Measurements from ENCODE around the gene ROBO2. TPM values are rescaled to one million over a fixed set of nuclear protein-coding genes. Genes with fewer than 3 reads are reported as not detected.

Gene ROBO2
- polyA plus RNA-seq, 1 donor from 2014 or later = 55.5 TPM

DNA sequence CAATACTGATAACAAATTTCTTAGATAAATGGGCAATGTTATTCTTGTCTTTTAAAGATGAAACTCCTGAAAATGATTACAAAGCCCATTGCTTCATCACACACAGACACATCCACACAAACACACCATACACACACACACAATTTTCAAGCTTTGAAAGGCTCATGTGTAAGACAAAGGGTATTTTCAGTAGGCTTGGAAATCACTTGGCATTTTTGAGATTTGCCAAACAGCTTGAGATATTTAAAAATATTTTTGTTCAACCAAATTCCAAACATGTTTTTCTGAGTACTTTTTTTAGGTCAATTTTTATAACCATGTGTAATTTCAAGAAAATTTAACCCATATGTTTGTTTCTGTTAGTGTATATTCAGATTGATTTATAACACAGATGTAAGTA, 283.7 kb downstream of the ROBO2 start:
- no peak overlapping the region for H2AFZ ChIP-seq (ENCODE audit: low read depth, low read length)
- H3K9me2 ChIP-seq (ENCODE audit: insufficient read depth, low read length) = no peaks in the 10 kb centered on the region
- no peak overlapping the region for H3K4me2 ChIP-seq (ENCODE audit: low read length)
- no peaks in the 10 kb centered on the region for H3K9me3 ChIP-seq (ENCODE audit: low read length)
- no peak overlapping the region for H3K27ac ChIP-seq (ENCODE audit: low read length)
- H3F3A ChIP-seq (ENCODE audit: insufficient read depth, low read length, poor library complexity, severe bottlenecking) = no peaks in the 10 kb centered on the region
- H3K4me3 ChIP-seq (ENCODE audit: low read length) = no peak overlapping the region
- H4K20me1 ChIP-seq (ENCODE audit: insufficient read depth) = no peaks in the 10 kb centered on the region
- TF ChIP-seq EZH2 (IDR thresholded peaks at IDR 0.05; ENCODE audit: borderline replicate concordance, insufficient read depth, low read length, poor library complexity, severe bottlenecking) (no peak), TAF1 (IDR thresholded peaks at IDR 0.05; ENCODE audit: low read depth) (no peak)
- no peaks in the 10 kb centered on the region for H3K27me3 ChIP-seq (ENCODE audit: insufficient read depth, low read depth, low read length)
- H3K79me2 ChIP-seq (replicated peaks; ENCODE audit: insufficient read depth, low read length) = no peaks in the 10 kb centered on the region
- H3K36me3 ChIP-seq (ENCODE audit: insufficient read depth, low read length) = no peaks in the 10 kb centered on the region
- no peak overlapping the region for H3K9ac ChIP-seq (ENCODE audit: low read length)

DNA sequence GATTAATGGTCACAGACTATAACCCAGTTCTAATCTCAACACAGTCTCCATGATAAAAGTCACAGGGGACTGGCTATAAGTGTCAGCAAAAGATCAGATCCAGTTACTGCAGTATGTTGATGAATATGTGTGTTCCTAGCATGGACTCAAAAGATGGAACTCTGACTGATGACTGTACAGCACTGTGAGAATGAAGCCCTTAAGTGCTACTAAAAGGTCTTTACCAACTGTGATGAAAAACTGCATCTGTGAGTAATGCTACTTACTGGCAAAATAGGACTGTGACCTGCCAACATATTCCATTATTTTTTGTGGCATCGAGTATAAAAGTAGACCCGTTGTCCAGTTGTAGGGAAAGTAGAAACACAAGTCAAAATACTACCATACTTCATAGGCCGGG, 284.2 kb downstream of the ROBO2 start:
- Histone ChIP-seq H3K4me2 (ENCODE audit: low read length) (no peak overlapping the region), H4K20me1 (ENCODE audit: insufficient read depth) (no peaks in the 10 kb centered on the region)

More for the DNA sequence above, 284.2 kb downstream of the ROBO2 start:
- H3F3A ChIP-seq (ENCODE audit: insufficient read depth, low read length, poor library complexity, severe bottlenecking) = no peaks in the 10 kb centered on the region
- no peak overlapping the region for H2AFZ ChIP-seq (ENCODE audit: low read depth, low read length)
- H3K9me3 ChIP-seq (ENCODE audit: low read length) = no peaks in the 10 kb centered on the region
- H3K27ac ChIP-seq (ENCODE audit: low read length) = no peak overlapping the region
- TF ChIP-seq EP300 (conservative IDR thresholded peaks at IDR 0.05; ENCODE audit: poor library complexity, severe bottlenecking) (no peak), POLR2AphosphoS5 (IDR thresholded peaks at IDR 0.05) (no peak), EZH2 (IDR thresholded peaks at IDR 0.05; ENCODE audit: borderline replicate concordance, insufficient read depth, low read length, poor library complexity, severe bottlenecking) (no peak), RAD21 (conservative IDR thresholded peaks at IDR 0.05) (no peak), TAF1 (IDR thresholded peaks at IDR 0.05; ENCODE audit: low read depth) (no peak), MXI1 (conservative IDR thresholded peaks at IDR 0.05; ENCODE audit: poor library complexity, severe bottlenecking) (no peak), SMC3 (conservative IDR thresholded peaks at IDR 0.05; ENCODE audit: poor library complexity) (no peak)
- TF ChIP-seq, protein P1, sequence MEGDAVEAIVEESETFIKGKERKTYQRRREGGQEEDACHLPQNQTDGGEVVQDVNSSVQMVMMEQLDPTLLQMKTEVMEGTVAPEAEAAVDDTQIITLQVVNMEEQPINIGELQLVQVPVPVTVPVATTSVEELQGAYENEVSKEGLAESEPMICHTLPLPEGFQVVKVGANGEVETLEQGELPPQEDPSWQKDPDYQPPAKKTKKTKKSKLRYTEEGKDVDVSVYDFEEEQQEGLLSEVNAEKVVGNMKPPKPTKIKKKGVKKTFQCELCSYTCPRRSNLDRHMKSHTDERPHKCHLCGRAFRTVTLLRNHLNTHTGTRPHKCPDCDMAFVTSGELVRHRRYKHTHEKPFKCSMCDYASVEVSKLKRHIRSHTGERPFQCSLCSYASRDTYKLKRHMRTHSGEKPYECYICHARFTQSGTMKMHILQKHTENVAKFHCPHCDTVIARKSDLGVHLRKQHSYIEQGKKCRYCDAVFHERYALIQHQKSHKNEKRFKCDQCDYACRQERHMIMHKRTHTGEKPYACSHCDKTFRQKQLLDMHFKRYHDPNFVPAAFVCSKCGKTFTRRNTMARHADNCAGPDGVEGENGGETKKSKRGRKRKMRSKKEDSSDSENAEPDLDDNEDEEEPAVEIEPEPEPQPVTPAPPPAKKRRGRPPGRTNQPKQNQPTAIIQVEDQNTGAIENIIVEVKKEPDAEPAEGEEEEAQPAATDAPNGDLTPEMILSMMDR (IDR thresholded peaks at IDR 0.05; ENCODE audit: poor library complexity, severe bottlenecking) = no peak
- TF ChIP-seq, protein P2, sequence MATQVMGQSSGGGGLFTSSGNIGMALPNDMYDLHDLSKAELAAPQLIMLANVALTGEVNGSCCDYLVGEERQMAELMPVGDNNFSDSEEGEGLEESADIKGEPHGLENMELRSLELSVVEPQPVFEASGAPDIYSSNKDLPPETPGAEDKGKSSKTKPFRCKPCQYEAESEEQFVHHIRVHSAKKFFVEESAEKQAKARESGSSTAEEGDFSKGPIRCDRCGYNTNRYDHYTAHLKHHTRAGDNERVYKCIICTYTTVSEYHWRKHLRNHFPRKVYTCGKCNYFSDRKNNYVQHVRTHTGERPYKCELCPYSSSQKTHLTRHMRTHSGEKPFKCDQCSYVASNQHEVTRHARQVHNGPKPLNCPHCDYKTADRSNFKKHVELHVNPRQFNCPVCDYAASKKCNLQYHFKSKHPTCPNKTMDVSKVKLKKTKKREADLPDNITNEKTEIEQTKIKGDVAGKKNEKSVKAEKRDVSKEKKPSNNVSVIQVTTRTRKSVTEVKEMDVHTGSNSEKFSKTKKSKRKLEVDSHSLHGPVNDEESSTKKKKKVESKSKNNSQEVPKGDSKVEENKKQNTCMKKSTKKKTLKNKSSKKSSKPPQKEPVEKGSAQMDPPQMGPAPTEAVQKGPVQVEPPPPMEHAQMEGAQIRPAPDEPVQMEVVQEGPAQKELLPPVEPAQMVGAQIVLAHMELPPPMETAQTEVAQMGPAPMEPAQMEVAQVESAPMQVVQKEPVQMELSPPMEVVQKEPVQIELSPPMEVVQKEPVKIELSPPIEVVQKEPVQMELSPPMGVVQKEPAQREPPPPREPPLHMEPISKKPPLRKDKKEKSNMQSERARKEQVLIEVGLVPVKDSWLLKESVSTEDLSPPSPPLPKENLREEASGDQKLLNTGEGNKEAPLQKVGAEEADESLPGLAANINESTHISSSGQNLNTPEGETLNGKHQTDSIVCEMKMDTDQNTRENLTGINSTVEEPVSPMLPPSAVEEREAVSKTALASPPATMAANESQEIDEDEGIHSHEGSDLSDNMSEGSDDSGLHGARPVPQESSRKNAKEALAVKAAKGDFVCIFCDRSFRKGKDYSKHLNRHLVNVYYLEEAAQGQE (IDR thresholded peaks at IDR 0.05; ENCODE audit: borderline replicate concordance) = no peak
- H3K9ac ChIP-seq (ENCODE audit: low read length) = no peak overlapping the region
- H3K4me3 ChIP-seq (ENCODE audit: low read length) = no peak overlapping the region
- no peaks in the 10 kb centered on the region for H3K79me2 ChIP-seq (replicated peaks; ENCODE audit: insufficient read depth, low read length)
- H3K27me3 ChIP-seq (ENCODE audit: insufficient read depth, low read depth, low read length) = no peaks in the 10 kb centered on the region
- no peaks in the 10 kb centered on the region for H3K9me2 ChIP-seq (ENCODE audit: insufficient read depth, low read length)
- H3K36me3 ChIP-seq (ENCODE audit: insufficient read depth, low read length) = no peaks in the 10 kb centered on the region
